Choroid plexus epithelial cell (primary cell): ENCODE results near the gene NOVA1.
"Not testable (repeated sequence)": the region's sequence is repeated elsewhere in the genome, so short reads cannot be mapped to it uniquely, and the experiment has no call there.

Experiments used
- DNase-seq: peaks from one replicate; pipeline ENCODE4 v3.0.0-alpha.2; 2010; ENCODE audit warnings: low read depth
- H3K4me3 ChIP-seq: 2 replicates; pipeline ENCODE4 v1.5.1; 2011; ENCODE audit warnings: low read depth, mild to moderate bottlenecking, control low read depth, low read length, moderate library complexity
- TF ChIP-seq, protein P1 (sequence below): conservative IDR thresholded peaks from 2 replicates; pipeline ENCODE4 v1.5.1; 2011; ENCODE audit warnings: low read depth, mild to moderate bottlenecking, control low read depth, inconsistent platforms, low read length, moderate library complexity

The NOVA1 gene, protein sequence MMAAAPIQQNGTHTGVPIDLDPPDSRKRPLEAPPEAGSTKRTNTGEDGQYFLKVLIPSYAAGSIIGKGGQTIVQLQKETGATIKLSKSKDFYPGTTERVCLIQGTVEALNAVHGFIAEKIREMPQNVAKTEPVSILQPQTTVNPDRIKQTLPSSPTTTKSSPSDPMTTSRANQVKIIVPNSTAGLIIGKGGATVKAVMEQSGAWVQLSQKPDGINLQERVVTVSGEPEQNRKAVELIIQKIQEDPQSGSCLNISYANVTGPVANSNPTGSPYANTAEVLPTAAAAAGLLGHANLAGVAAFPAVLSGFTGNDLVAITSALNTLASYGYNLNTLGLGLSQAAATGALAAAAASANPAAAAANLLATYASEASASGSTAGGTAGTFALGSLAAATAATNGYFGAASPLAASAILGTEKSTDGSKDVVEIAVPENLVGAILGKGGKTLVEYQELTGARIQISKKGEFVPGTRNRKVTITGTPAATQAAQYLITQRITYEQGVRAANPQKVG

DNA sequence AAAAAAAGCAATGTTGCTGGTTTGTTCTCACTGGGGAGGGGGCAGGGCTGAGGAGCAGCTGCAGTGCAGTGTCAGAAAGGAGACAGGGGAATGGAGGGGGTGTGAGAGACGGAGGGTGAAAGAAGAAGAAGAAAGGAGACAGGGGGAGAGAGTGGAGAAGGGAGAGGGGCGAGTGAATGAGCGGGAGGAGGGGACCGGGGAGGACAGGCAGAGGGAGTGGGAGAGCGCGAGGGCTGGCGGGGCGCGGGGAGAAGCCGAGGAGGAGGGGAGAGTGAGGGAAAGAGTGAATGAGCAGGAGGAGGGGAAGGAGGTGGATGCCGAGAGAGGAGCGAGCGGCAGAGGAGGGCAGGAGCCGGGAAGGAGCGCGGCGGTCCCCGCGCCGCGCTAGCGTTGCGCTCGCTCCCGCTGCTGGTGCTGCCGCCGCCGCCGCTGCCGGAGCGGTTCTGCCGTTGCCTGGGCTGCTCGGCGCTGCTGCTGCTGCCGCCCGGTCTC is at the start of gene NOVA1:
NOVA1 (minus strand) TSS at position 445 of the 492 bp plus-strand sequence. CDS start 597 bp downstream, outside the sequence.
- DNase-seq = peak; percentile 42
- peak within 1 kb of the TSS; percentile 69 for H3K4me3 ChIP-seq

DNA sequence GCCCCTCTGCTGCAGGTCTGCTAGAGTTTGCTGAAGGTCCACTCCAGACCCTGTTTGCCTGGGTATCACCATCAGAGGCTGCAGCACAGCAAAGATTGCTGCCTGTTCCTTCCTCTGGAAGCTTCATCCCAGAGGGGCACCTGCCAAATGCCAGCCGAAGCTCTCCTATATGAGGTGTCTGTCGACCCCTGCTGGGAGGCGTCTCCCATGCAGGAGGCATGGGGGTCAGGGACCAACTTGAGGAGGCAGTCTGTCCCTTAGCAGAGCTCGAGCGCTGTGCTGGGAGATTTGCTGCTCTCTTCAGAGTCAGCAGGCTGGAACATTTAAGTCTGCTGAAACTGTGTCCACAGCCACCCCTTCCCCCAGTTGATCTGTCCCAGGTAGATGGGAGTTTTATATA is 47.2 kb upstream of the NOVA1 start:
- H3K4me3 ChIP-seq, DNase-seq: not testable (repeated sequence)

More for the DNA sequence above, at the start of gene NOVA1:
- TF ChIP-seq, protein P1, sequence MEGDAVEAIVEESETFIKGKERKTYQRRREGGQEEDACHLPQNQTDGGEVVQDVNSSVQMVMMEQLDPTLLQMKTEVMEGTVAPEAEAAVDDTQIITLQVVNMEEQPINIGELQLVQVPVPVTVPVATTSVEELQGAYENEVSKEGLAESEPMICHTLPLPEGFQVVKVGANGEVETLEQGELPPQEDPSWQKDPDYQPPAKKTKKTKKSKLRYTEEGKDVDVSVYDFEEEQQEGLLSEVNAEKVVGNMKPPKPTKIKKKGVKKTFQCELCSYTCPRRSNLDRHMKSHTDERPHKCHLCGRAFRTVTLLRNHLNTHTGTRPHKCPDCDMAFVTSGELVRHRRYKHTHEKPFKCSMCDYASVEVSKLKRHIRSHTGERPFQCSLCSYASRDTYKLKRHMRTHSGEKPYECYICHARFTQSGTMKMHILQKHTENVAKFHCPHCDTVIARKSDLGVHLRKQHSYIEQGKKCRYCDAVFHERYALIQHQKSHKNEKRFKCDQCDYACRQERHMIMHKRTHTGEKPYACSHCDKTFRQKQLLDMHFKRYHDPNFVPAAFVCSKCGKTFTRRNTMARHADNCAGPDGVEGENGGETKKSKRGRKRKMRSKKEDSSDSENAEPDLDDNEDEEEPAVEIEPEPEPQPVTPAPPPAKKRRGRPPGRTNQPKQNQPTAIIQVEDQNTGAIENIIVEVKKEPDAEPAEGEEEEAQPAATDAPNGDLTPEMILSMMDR = no peak

DNA sequence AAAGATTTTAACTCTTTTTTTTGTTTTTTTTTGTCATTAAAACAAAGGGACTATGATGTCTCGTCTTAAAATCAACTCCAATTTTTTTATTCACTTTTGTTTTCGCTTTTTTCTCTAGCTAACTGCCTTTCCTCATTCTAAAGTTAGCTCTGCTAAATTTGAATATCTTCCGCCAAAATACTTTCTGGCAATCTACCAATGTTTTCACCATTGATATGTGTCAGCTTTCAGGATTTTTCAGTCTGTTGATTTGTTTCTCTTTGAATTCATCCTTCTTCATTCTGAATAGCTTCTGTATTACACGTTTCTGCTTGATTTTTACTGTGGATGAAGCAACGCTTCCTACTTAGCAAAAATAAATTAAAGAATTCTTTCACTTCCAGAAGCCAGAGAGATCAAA is 38.7 kb upstream of the NOVA1 start:
- no peak overlapping the region for H3K4me3 ChIP-seq
- TF ChIP-seq, protein P1 = no peak
- DNase-seq = no peak

DNA sequence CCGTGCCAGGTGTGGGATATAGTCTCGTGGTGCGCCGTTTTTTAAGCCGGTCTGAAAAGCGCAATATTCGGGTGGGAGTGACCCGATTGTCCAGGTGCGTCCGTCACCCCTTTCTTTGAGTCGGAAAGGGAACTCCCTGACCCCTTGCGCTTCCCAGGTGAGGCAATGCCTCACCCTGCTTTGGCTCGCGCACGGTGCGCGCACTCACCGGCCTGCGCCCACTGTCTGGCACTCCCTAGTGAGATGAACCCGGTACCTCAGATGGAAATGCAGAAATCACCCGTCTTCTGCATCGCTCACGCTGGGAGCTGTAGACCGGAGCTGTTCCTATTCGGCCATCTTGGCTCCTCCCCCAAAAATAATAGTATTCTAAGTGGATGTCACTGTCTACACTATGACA is 37.1 kb upstream of the NOVA1 start:
- not testable (repeated sequence) for H3K4me3 ChIP-seq, DNase-seq

DNA sequence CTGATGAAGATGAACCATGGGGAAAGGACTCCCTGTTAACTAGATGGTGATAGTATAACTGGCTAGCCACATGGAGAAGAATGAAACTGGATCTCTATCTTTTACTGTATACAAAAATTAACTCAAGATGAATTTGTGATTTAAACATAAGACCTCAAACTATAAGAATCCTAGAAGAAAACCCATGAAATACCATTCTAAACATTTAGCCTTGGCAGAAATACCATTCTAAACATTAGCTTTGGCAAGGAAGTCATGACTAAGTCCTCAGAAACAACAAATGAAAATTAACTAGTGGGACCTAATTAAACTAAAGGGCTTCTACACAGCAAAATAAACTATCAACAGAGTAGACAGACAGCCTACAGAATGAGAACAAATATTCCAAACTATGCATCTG is 28.4 kb upstream of the NOVA1 start:
- TF ChIP-seq, protein P1 = no peak
- H3K4me3 ChIP-seq = no peak overlapping the region
- DNase-seq = no peak

DNA sequence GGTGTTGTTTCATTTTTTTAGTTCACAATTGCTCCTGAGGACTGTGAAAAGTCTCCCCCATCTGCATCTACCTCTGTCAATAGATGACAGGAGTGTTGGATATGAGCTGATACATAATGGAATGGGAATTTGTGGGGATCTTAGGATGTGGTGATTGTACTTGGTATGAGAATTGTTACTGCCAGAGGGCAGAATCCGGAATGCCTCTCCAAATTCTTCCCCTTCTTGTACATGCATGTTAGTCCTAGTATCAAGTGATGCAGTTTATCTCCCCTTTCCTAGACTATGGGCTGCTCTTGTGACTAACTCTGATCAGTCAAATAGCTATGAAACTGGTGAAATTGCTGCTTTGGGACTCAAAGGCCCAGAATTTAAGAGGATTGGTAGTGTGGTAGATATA is 24.8 kb upstream of the NOVA1 start:
- H3K4me3 ChIP-seq = no peak overlapping the region
- DNase-seq = no peak
- TF ChIP-seq, protein P1 = no peak

DNA sequence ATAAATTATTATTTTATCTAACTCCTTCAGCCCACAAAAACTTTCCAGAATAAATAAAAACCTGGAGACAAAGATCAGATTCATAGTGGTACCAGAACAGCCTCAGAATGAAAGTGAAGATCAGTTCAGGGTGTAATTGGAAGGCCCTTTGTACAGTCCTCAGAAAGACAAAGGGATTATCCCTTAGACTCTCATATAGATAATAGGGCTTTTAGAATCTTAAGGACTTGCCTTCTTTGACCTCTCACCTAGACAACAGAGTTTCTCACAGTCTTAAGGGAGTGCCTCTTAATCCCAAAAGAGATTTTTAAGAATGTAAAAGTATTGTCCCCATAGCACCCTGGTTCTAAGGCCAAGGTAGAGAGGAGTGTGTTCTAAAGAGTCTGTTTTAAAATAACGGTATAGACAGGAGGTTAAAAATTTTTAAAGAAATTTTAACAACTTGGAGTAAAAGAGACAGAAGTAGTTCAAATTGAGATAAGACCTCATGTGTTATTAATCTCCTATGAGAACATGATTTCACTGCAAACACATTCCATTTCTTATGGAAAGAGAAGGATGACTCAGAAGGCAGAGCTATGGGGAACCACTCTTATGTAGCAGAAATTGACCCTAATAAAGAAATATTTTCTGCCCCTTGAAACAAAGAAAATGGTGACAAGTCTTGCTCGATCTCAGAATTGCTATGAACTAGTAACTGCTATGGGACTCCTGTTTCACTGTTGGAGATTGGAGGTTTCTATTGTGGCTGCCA is 24.2 kb upstream of the NOVA1 start:
- H3K4me3 ChIP-seq = no peak overlapping the region
- TF ChIP-seq, protein P1 = no peak
- DNase-seq = peak; percentile 2
